Stomach (tissue), 9 donors: ENCODE measurements around the gene C10orf105. TPM values are rescaled to one million over a fixed set of nuclear protein-coding genes. Genes with fewer than 3 reads are reported as not detected.

Source experiments
- DNase-seq, 2 donors: peaks; one replicate each; pipeline versions ENCODE4 v3.0.0 to v3.0.0-alpha.2; 2013 to 2019
- H3K27ac ChIP-seq, 5 donors: fragments of 200-600 bp in 4 of 5; sonication (generic) in 4 of 5; one replicate each; pipeline ENCODE4 v1.5.1; 2013 to 2019; ENCODE audit warnings: mild to moderate bottlenecking in 1 of 5, moderate library complexity in 1 of 5
- H3K27me3 ChIP-seq, 3 donors: fragments of 200-600 bp; sonication (generic); one replicate each; pipeline ENCODE4 v1.5.1; 2017 to 2019; ENCODE audit warnings: mixed run types in 1 of 3
- H3K36me3 ChIP-seq, 4 donors: fragments of 200-600 bp; sonication (generic); 1 replicate in 3 of 4; 2 replicates in 1 of 4; pipeline ENCODE4 v1.5.1; 2016 to 2019
- H3K4me1 ChIP-seq, 4 donors: fragments of 200-600 bp; sonication (generic); one replicate each; pipeline ENCODE4 v1.5.1; 2016 to 2019
- H3K4me3 ChIP-seq, 4 donors: fragments of 200-600 bp; sonication (generic) in 3 of 4; one replicate each; pipeline ENCODE4 v1.5.1; 2016 to 2019; ENCODE audit warnings: mild to moderate bottlenecking in 1 of 4
- H3K9me3 ChIP-seq, 4 donors: fragments of 200-600 bp; sonication (generic); one replicate each; pipeline ENCODE4 v1.5.1; 2016 to 2019
- EP300 ChIP-seq: sonication (generic); formaldehyde crosslinking; IDR thresholded peaks from one replicate; pipeline ENCODE4 v1.6.1; 2017; ENCODE audit warnings: antibody characterized with exemption
- POLR2A ChIP-seq, 4 donors: fragments of 450-650 bp; IDR thresholded peaks; one replicate each; pipeline ENCODE4 v1.6.1; 2016; ENCODE audit warnings: antibody characterized with exemption in 4 of 4, control low read depth in 2 of 4, mild to moderate bottlenecking in 1 of 4, moderate library complexity in 1 of 4
- POLR2AphosphoS5 ChIP-seq, 3 donors: sonication (generic); formaldehyde crosslinking; IDR thresholded peaks; one replicate each; pipeline ENCODE4 v1.6.1; 2016; ENCODE audit warnings: antibody characterized with exemption in 3 of 3
- WGBS, 5 donors: extraction: QIAGEN DNeasy Blood & Tissue Kit in 3 of 5; methylation state at CpG; one replicate each; pipeline versions ENCODE4 v1.1.5 to v1.1.7; 2013 to 2018; 5-methylcytosine and 5-hydroxymethylcytosine counted together
- intact Hi-C: fragments of 100-400 bp; cut with DNase I; formaldehyde crosslinking; loops from one replicate; pipeline ENCODE4 v1.15.1; 2023; ENCODE audit warnings: low total_unique reads
- polyA plus RNA-seq, 3 donors: library from polyadenylated mRNA; stranded (reverse); fragments of 200-250 nt; gene quantifications; one replicate each; pipeline ENCODE4 v1.2.3, GENCODE V29; 2013
- total RNA-seq, 5 donors: library from RNA; depleted of rRNA; stranded (reverse); fragments of >200 nt; gene quantifications; one replicate each; pipeline versions ENCODE4 v1.1.0 to v1.2.3, GENCODE V29; 2014 to 2016
- TF ChIP-seq, protein P1 (sequence below), 7 experiments: fragments of 450-650 bp in 4 of 7; fragments of 200-600 bp in 3 of 7; sonication (generic) in 3 of 7; IDR thresholded peaks; one replicate each; pipeline ENCODE4 v1.5.1; 2016 to 2019; ENCODE audit warnings: antibody characterized with exemption in 7 of 7, control low read depth in 2 of 7, mild to moderate bottlenecking in 1 of 7
- donor health status: healthy with polysubstance abuse.
- donor health status: Bipolar disorder and iron deficiency.
- donor health status: healthy.

Gene C10orf105
- total and polyA plus RNA-seq, 8 donors, result 0.03 TPM; not detected in 7

DNA sequence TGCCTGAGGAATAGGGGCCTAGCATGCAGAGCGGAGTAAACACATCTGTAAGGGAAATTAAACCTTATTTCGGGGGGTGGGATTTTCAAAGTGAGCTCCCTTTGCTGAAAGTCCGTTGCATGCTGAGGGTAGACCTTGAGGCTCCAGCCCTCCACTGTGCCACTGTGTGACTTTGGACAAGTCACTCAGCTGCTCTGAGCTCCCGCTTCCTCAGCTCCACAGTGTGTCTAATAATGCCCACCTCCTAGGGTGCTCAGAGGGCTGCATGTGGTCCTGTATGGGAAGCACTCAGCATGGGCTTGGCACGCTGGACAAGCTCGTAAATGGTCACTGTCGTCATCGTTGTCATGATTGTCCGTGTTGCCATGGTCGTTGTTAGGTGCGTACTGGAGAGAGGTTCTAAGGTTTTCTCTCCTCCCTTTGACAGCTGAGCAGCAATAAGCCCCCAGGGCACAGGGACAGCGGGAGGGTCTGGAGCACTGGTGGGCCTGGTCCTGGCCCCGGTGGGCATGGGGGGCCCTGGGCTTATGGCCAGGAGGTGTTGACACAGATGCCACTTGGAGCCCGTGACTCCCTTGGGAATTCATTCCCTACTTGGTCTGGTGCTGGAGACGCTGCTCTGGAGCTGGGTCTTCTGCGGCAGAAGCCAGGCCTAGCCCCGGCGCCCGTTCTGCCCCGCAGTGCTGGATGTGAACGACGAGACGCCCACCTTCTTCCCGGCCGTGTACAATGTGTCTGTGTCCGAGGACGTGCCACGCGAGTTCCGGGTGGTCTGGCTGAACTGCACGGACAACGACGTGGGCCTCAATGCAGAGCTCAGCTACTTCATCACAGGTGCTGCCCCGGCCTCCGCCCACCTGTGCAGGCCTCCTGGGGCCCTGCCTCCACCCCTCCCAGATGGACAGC lies 13.1 kb downstream of the C10orf105 start:
- no peak for DNase-seq
- peaks cover 0 to 3% (median 0%) of the 10 kb centered on the region in 3 donors for H3K27me3 ChIP-seq
- H3K36me3 ChIP-seq, result no peaks in the 10 kb centered on the region
- H3K4me3 ChIP-seq, result no peak overlapping the region
- intact Hi-C loops, result loop anchor here (10.0 kb wide), 1 partner anchor 312 kb away; the partner anchor contains the start of gene CDH23
- no peak for TF ChIP-seq EP300
- TF ChIP-seq, protein P1, sequence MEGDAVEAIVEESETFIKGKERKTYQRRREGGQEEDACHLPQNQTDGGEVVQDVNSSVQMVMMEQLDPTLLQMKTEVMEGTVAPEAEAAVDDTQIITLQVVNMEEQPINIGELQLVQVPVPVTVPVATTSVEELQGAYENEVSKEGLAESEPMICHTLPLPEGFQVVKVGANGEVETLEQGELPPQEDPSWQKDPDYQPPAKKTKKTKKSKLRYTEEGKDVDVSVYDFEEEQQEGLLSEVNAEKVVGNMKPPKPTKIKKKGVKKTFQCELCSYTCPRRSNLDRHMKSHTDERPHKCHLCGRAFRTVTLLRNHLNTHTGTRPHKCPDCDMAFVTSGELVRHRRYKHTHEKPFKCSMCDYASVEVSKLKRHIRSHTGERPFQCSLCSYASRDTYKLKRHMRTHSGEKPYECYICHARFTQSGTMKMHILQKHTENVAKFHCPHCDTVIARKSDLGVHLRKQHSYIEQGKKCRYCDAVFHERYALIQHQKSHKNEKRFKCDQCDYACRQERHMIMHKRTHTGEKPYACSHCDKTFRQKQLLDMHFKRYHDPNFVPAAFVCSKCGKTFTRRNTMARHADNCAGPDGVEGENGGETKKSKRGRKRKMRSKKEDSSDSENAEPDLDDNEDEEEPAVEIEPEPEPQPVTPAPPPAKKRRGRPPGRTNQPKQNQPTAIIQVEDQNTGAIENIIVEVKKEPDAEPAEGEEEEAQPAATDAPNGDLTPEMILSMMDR (IDR thresholded peaks at IDR 0.05), result no peak
- no peak for TF ChIP-seq POLR2AphosphoS5 (IDR thresholded peaks at IDR 0.05)
- peaks cover 0 to 26% (median 6%) of the 10 kb centered on the region in 4 donors for H3K4me1 ChIP-seq
- H3K27ac ChIP-seq, result no peak overlapping the region
- 90 to 92% (median 92%) methylated on average over 30 to 35 of the region's 35 CpGs for WGBS, 5 donors
- no peaks in the 10 kb centered on the region for H3K9me3 ChIP-seq

DNA sequence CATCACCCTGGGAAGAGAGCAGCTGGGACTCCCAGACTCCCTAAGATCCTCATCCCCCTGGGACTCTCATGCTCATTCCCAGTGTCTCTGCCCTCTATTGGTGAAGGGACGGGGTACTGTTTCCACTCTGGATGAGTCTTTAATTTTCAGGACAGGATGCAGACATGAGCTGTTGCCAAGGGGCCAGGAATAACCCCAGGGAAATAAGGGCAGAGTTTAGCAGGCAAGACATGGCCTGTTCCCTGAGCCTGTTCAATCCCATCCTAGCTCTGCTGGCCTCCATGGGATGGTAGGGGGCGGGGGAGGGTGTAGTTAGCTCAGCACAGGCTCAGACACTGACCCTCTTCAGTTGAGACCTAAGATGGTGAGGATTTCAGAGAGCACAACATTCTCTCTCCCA lies 14.0 kb downstream of the C10orf105 start:
- Histone ChIP-seq H3K9me3 (no peaks in the 10 kb centered on the region), H3K4me1 (peaks cover 0 to 35% (median 6%) of the 10 kb centered on the region in 4 donors), H3K27me3 (peaks cover 0 to 3% (median 0%) of the 10 kb centered on the region in 3 donors), H3K4me3 (no peak overlapping the region), H3K36me3 (no peaks in the 10 kb centered on the region), H3K27ac (no peak overlapping the region)
- TF ChIP-seq EP300 (no peak), POLR2A (IDR thresholded peaks at IDR 0.05) (no peak), POLR2AphosphoS5 (IDR thresholded peaks at IDR 0.05) (no peak)
- TF ChIP-seq, protein P1 (IDR thresholded peaks at IDR 0.05), result no peak
- WGBS, 5 donors, result 69 to 85% (median 75%) methylated on average over 1 to 2 of the region's 2 CpGs
- intact Hi-C loops, result loop anchor here (10.0 kb wide), 1 partner anchor 311 kb away; the partner anchor contains the start of gene CDH23
- no peak for DNase-seq

DNA sequence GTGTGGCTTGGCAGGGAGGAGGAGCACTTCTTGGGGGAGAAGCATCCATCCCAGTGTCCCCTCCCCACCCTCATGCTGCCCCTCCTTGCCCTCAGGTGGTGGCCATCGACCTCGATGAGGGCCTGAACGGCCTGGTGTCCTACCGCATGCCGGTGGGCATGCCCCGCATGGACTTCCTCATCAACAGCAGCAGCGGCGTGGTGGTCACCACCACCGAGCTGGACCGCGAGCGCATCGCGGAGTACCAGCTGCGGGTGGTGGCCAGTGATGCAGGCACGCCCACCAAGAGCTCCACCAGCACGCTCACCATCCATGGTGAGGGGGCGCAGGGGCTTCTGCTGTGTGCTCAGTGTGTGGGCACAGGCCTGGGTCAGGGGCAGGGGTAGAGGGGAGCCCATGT lies 14.8 kb downstream of the C10orf105 start:
- H3K4me3 ChIP-seq, result no peak overlapping the region
- 92 to 98% (median 93%) methylated on average over 7 to 18 of the region's 18 CpGs for WGBS, 5 donors
- peaks cover 0 to 3% (median 0%) of the 10 kb centered on the region in 3 donors for H3K27me3 ChIP-seq
- intact Hi-C loops, result loop anchor here (5.0 to 10.0 kb wide), 2 partner anchors 310 to 398 kb away; partner anchors contain the start of gene CDH23
- no peaks in the 10 kb centered on the region for H3K36me3 ChIP-seq
- H3K4me1 ChIP-seq, result peaks cover 0 to 37% (median 6%) of the 10 kb centered on the region in 4 donors
- TF ChIP-seq EP300 (no peak), POLR2A (IDR thresholded peaks at IDR 0.05) (no peak), POLR2AphosphoS5 (IDR thresholded peaks at IDR 0.05) (no peak)
- TF ChIP-seq, protein P1 (IDR thresholded peaks at IDR 0.05), result no peak
- no peak for DNase-seq
- no peaks in the 10 kb centered on the region for H3K9me3 ChIP-seq
- no peak overlapping the region for H3K27ac ChIP-seq

DNA sequence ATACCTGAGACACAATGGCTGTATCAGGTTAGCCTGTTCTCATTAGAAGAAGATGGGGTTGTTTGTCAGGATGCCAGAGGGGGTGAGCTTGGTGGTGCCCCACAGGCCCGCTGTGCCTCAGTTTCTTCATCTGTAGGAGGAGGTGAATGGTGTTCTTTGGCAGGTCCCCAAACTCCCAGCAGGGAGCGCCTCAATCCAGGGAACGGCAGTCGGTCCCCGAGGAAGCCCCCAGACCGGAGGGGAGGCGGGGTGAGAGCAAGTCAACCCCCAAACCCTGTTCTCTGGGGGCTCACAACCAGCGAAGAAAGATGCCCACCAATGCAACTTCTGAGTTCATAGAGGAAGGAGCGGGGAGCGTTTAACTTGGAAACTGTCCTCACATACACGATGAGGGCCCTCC lies 16.0 kb downstream of the C10orf105 start:
- WGBS, 5 donors, result 77 to 85% (median 82%) methylated on average over 11 of the region's 11 CpGs
- Histone ChIP-seq H3K27ac (no peak overlapping the region), H3K36me3 (no peaks in the 10 kb centered on the region), H3K9me3 (no peaks in the 10 kb centered on the region), H3K4me1 (peaks cover 0 to 30% (median 5%) of the 10 kb centered on the region in 4 donors), H3K27me3 (peaks cover 0 to 3% (median 0%) of the 10 kb centered on the region in 3 donors), H3K4me3 (no peak overlapping the region)
- intact Hi-C loops, result loop anchor here (5.0 to 10.0 kb wide), 2 partner anchors 309 to 396 kb away; partner anchors contain the start of gene CDH23
- no peak for DNase-seq
- TF ChIP-seq, protein P1 (IDR thresholded peaks at IDR 0.05), result no peak
- no peak for TF ChIP-seq POLR2A (IDR thresholded peaks at IDR 0.05)
- TF ChIP-seq POLR2AphosphoS5 (IDR thresholded peaks at IDR 0.05), result no peak
- no peak for TF ChIP-seq EP300
